K562 (cell line): ENCODE data around the gene RBMS3. TPM values are rescaled to one million over a fixed set of nuclear protein-coding genes. Genes with fewer than 3 reads are reported as not detected.

Experiments used
- ATAC-seq: fragments of 200-7000 bp; cut with Tn5 transposase; 3 replicates; pipeline ENCODE4 v1.9.1; 2020; ENCODE audit warnings: moderate library complexity
- BruUV-seq: library from RNA; stranded (reverse); fragments of 400-500 nt; replicated peaks from 2 replicates; lab custom pipeline; 2021; lab: Mats Ljungman, UMichigan
- CTCF ChIA-PET: fragments of 300-600 bp; formaldehyde crosslinking; extraction: SDS; loops from one replicate; lab custom pipeline; 2021; ENCODE audit warnings: low intra/inter-chr PET ratio; lab: Yijun Ruan, JAX
- POLR2A ChIA-PET: fragments of 300-600, 350-650 bp; sonication (Branson Sonifier 250); formaldehyde crosslinking; extraction: SDS; loops from one replicate; lab custom pipeline; 2021; ENCODE audit warnings: antibody characterized with exemption, inconsistent platforms; lab: Yijun Ruan, JAX
- DNase-seq, 4 experiments: peaks; one replicate each; pipeline versions ENCODE4 v3.0.0 to v3.0.0-alpha.2; 2011 to 2018; ENCODE audit warnings: low spot score in 3 of 4, mixed read lengths in 3 of 4; ENCODE audit errors: extremely low read depth in 1 of 4
- FAIRE-seq: peaks from 2 replicates; lab custom pipeline; 2011; peaks lifted over from hg19 to GRCh38; lab: Jason Lieb, UNC
- H2AFZ ChIP-seq: 2 replicates; pipeline ENCODE4 v1.6.0; 2011; ENCODE audit warnings: low read depth, low read length, control low read depth, inconsistent platforms
- H3K27ac ChIP-seq: fragments of 200-600 bp; 3 replicates; pipeline ENCODE4 v1.8.0; 2011; ENCODE audit warnings: low read depth, mild to moderate bottlenecking, control low read depth, inconsistent platforms, low read length, moderate library complexity, mixed read lengths; ENCODE audit errors: extremely low read depth
- H3K27me3 ChIP-seq, 2 experiments: fragments of 300-600 bp in 1 of 2; 2 replicates in 1 of 2; 3 replicates in 1 of 2; pipeline versions ENCODE4 v1.6.0 to v1.8.0; 2011; ENCODE audit warnings: inconsistent platforms in 2 of 2, low read length in 2 of 2, mild to moderate bottlenecking in 1 of 2, mixed read lengths in 1 of 2, moderate library complexity in 1 of 2; ENCODE audit not compliant: control insufficient read depth in 2 of 2, insufficient read depth in 2 of 2
- H3K36me3 ChIP-seq: fragments of 300-600 bp; 3 replicates; pipeline ENCODE4 v1.8.0; 2011; ENCODE audit warnings: mild to moderate bottlenecking, low read length, inconsistent platforms; ENCODE audit not compliant: control insufficient read depth, insufficient read depth
- H3K4me1 ChIP-seq, 2 experiments: fragments of 200-600 bp in 1 of 2; replicated peaks in 1 of 2; 2 replicates in 1 of 2; 3 replicates in 1 of 2; pipeline versions ENCODE4 v1.5.1 to v1.8.0; 2011; ENCODE audit warnings: inconsistent platforms in 2 of 2, low read length in 2 of 2, mild to moderate bottlenecking in 1 of 2, mixed read lengths in 1 of 2, moderate library complexity in 1 of 2; ENCODE audit not compliant: control insufficient read depth in 2 of 2, insufficient read depth in 2 of 2
- H3K4me2 ChIP-seq: 2 replicates; pipeline ENCODE4 v1.6.1; 2011; ENCODE audit warnings: low read length, control low read depth, inconsistent platforms, mixed read lengths; ENCODE audit not compliant: insufficient read depth
- H3K4me3 ChIP-seq: fragments of 200-600 bp; sonication (generic), shearing (Covaris generic); 2 replicates; pipeline ENCODE4 v1.5.1; 2016; ENCODE audit warnings: control low read depth, inconsistent platforms
- H3K79me2 ChIP-seq: fragments of 200-600 bp; 3 replicates; pipeline ENCODE4 v1.8.0; 2011; ENCODE audit warnings: low read length, inconsistent platforms; ENCODE audit not compliant: control insufficient read depth, insufficient read depth
- H3K9ac ChIP-seq, 2 experiments: 2 replicates each; pipeline versions ENCODE4 v1.6.0 to v1.6.1; 2011; ENCODE audit warnings: low read depth in 2 of 2, low read length in 2 of 2, control low read depth in 1 of 2, inconsistent platforms in 1 of 2, mild to moderate bottlenecking in 1 of 2, mixed read lengths in 1 of 2; ENCODE audit not compliant: insufficient read depth in 1 of 2
- H3K9me1 ChIP-seq: one replicate; pipeline ENCODE4 v1.6.0; 2011; ENCODE audit warnings: inconsistent platforms, mild to moderate bottlenecking, low read length, moderate library complexity; ENCODE audit not compliant: control insufficient read depth, insufficient read depth
- H3K9me3 ChIP-seq: replicated peaks from 2 replicates; pipeline ENCODE4 v1.5.1; 2011; ENCODE audit warnings: low read depth, low read length, inconsistent platforms; ENCODE audit not compliant: control insufficient read depth, insufficient read depth
- H4K20me1 ChIP-seq: replicated peaks from 2 replicates; pipeline ENCODE4 v1.6.1; 2011; ENCODE audit warnings: low read length, inconsistent platforms, mixed read lengths; ENCODE audit not compliant: control insufficient read depth, insufficient read depth
- CBX8 ChIP-seq: fragments of 200-600 bp; sonication (generic); IDR thresholded peaks from 2 replicates; pipeline ENCODE4 v1.6.1; 2012; ENCODE audit warnings: borderline replicate concordance, mixed run types, low read depth, mild to moderate bottlenecking, moderate library complexity, mixed read lengths, low read length, control low read depth, inconsistent platforms; ENCODE audit not compliant: poor library complexity, severe bottlenecking; ENCODE audit errors: extremely low read depth
- DPF2 ChIP-seq: fragments of 450-650 bp; IDR thresholded peaks from 2 replicates; pipeline ENCODE4 v1.6.1; 2016
- RBM39 ChIP-seq: fragments of 200-400 bp; formaldehyde crosslinking; optimal IDR thresholded peaks from 2 replicates; pipeline ENCODE3; 2018; ENCODE audit warnings: low read depth, low read length
- SFPQ ChIP-seq: fragments of 200-400 bp; formaldehyde crosslinking; IDR thresholded peaks from 2 replicates; pipeline ENCODE4 v1.6.1; 2017; ENCODE audit warnings: mild to moderate bottlenecking, low read depth, low read length, moderate library complexity
- TCFL5 ChIP-seq: fragments of 250-450 bp; sonication (Bioruptor Pico); conservative IDR thresholded peaks from 2 replicates; pipeline ENCODE4 v1.6.1; 2021; ENCODE audit warnings: mild to moderate bottlenecking, moderate library complexity, matching md5 sums
- ZNF274 ChIP-seq: IDR thresholded peaks from 2 replicates; pipeline ENCODE4 v1.6.1; 2011; ENCODE audit warnings: low read depth, mild to moderate bottlenecking, low read length, moderate library complexity, borderline replicate concordance
- ZNF316 ChIP-seq: fragments of 450-650 bp; IDR thresholded peaks from 2 replicates; pipeline ENCODE4 v1.6.1; 2016
- ZNF436 ChIP-seq: fragments of 250-450, 450-650 bp; sonication (Bioruptor Pico); formaldehyde crosslinking; IDR thresholded peaks from 2 replicates; pipeline ENCODE4 v1.7.0; 2020; ENCODE audit warnings: mild to moderate bottlenecking
- WGBS: fragments of 100-300 bp; shearing (Covaris generic); methylation state at CpG from one replicate; pipeline ENCODE4 v1.1.6; 2016; ENCODE audit warnings: low coverage, mixed read lengths; ENCODE audit not compliant: insufficient coverage; ENCODE audit errors: missing lambda C conversion rate; 5-methylcytosine and 5-hydroxymethylcytosine counted together
- in situ Hi-C: fragments of 300-500 bp; cut with MboI; formaldehyde crosslinking; loops from 4 replicates; pipeline ENCODE4 v1.15.0; 2018; ENCODE audit warnings: inconsistent platforms, mixed read lengths
- intact Hi-C: fragments of 100-400 bp; cut with micrococcal nuclease; formaldehyde crosslinking; loops from 2 replicates; pipeline ENCODE4 v1.14.2; 2022
- polyA plus RNA-seq, 8 experiments: library from polyadenylated mRNA; depleted of rRNA in 4 of 8; stranded (reverse) in 5 of 8; unstranded in 3 of 8; fragments of >200 nt; fragmentation: Nextera tagmentation in 2 of 8; fragmentation: Illumina TruSeq in 1 of 8; extraction: Ambion mirVana in 2 of 8; extraction: Trizol in 1 of 8; gene quantifications; 2 replicates each; pipeline versions ENCODE4 v1.2.1 to v1.2.3, GENCODE V29; 2011 to 2014; ENCODE audit warnings: inconsistent platforms in 1 of 8, missing spikeins in 1 of 8
- total RNA-seq, 7 experiments: library from RNA; depleted of rRNA in 6 of 7; stranded (reverse); fragments of >200 nt in 6 of 7; fragmentation: Illumina TruSeq in 2 of 7; extraction: Trizol in 2 of 7; gene quantifications; 2 replicates each; pipeline versions ENCODE4 v1.2.1 to v1.2.3, GENCODE V29; 2011 to 2021; ENCODE audit warnings: low replicate concordance in 1 of 7

The RBMS3 gene
- total and polyA plus RNA-seq, 9 of the 15 experiments (the other 6 are each of a cell fraction or from before 2014, with no cell fraction given) = 0.20 TPM; not detected in 8

DNA sequence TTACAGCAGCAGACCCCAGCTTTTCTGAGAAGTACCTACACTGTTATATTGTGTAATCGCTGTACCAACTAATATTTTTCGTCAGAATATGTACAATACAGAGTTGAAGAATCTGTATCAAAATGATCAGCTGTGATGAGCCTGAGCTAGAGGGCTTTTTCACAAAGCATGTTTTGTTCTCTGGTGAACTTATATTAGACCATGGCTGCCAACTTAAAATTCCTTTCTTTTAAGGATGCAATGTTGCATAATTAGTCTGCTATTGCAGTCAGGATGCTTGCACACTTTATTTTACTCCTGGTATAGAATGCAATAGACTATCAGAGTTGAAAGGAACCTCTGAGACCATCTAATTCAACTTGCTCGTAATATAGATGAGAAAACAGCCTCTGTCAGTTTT is 127.8 kb downstream of the RBMS3 start (continued):
- no peak for TF ChIP-seq ZNF436 (CRISPR knock-in tag)
- TF ChIP-seq RBM39 = no peak
- no peak for TF ChIP-seq ZNF274
- no peak for TF ChIP-seq TCFL5 (CRISPR knock-in tag)
- TF ChIP-seq DPF2 = no peak

DNA sequence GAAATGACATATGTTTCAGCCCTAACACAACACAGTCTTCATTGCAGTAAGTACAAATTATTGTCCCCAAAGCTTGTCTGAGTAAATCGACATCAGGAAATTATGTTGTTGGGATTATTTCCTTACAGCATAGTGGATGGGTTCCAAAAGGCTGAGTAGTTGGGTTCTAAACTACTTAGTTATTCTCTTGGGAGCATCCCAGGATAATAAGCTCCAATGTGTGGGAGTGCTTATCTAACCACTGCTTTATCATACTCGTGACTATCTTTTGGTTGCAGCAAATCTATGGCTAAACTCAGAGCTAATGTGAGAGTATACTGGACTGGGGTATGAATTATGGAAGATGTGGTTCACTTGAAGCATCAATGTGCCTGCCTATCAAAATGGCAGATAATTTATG is 128.5 kb downstream of the RBMS3 start:
- in situ Hi-C loops (no loop called here), intact Hi-C loops (no loop called here)
- Histone ChIP-seq H3K4me2 (no peak overlapping the region), H3K27me3 (no peaks in the 10 kb centered on the region), H3K9ac (no peak overlapping the region), H3K4me3 (no peak overlapping the region), H3K4me1 (no peaks in the 10 kb centered on the region), H3K27ac (no peak overlapping the region), H3K36me3 (no peaks in the 10 kb centered on the region), H2AFZ (no peak overlapping the region), H3K79me2 (no peaks in the 10 kb centered on the region), H3K9me3 (no peaks in the 10 kb centered on the region; the same call in 1 of the 2 replicates), H3K9me1 (no peaks in the 10 kb centered on the region), H4K20me1 (no peaks in the 10 kb centered on the region)
- DNase-seq = no peak
- WGBS = 0% methylated on average over 2 of the region's 2 CpGs
- no peak for TF ChIP-seq CBX8
- no peak for TF ChIP-seq ZNF316
- TF ChIP-seq SFPQ = no peak
- no peak for FAIRE-seq
- POLR2A ChIA-PET = interaction anchor here (0.6 kb wide), 1 partner anchor 29 kb away, joined by 3 read pairs; no protein-coding TSS in a partner anchor
- BruUV-seq = no TSS peak
- CTCF ChIA-PET = no interaction called here
- no peak for ATAC-seq
